ENCODE results near the gene TNP2. TPM values are rescaled to one million over a fixed set of nuclear protein-coding genes. Genes with fewer than 3 reads are reported as not detected.

The TNP2 gene
- total and polyA plus RNA-seq, 9 of the 15 experiments (the other 6 are each of a cell fraction or from before 2014, with no cell fraction given) = not detected

- TF ChIP-seq ZFP30 (CRISPR knock-in tag; IDR thresholded peaks at IDR 0.05; ENCODE audit: borderline replicate concordance) (no peak), ZNF764 (CRISPR knock-in tag; IDR thresholded peaks at IDR 0.05; ENCODE audit: low read depth) (peak; percentile 74; the same call in 1 of the 2 replicates), KDM5B (IDR thresholded peaks at IDR 0.05; ENCODE audit: insufficient replicate concordance, low read depth, low read length) (peak; percentile 97), BMI1 (IDR thresholded peaks at IDR 0.05; ENCODE audit: low read length) (no peak), ZKSCAN1 (IDR thresholded peaks at IDR 0.05; ENCODE audit: low read depth, low read length) (no peak), KLF1 (tag; IDR thresholded peaks at IDR 0.05) (peak; percentile 64), RBM34 (IDR thresholded peaks at IDR 0.05; ENCODE audit: borderline replicate concordance, insufficient read depth, low read length) (no peak; the same call in 1 of the 2 replicates), SIN3A (IDR thresholded peaks at IDR 0.05; ENCODE audit: borderline replicate concordance in 2 of 2, control insufficient read depth in 1 of 2, low read depth in 2 of 2, low read length in 2 of 2) (peak; percentile 97), ATF2 (CRISPR knock-in tag; IDR thresholded peaks at IDR 0.05) (no peak), ATF3 (IDR thresholded peaks at IDR 0.05) (no peak), ATF3 (CRISPR knock-in tag; conservative IDR thresholded peaks at IDR 0.05) (no peak; the same call in 1 of the 2 replicates), SREBF2 (CRISPR knock-in tag; IDR thresholded peaks at IDR 0.05) (no peak), TRIM28 (IDR thresholded peaks at IDR 0.05) (no peak; the same call in 1 of the 2 replicates), NR1H2 (CRISPR knock-in tag; IDR thresholded peaks at IDR 0.05) (no peak), ZNF77 (CRISPR knock-in tag; IDR thresholded peaks at IDR 0.05) (no peak), CBFA2T3 (IDR thresholded peaks at IDR 0.05) (no peak), HES1 (IDR thresholded peaks at IDR 0.05; ENCODE audit: low read depth) (no peak), PTRF (tag; IDR thresholded peaks at IDR 0.05) (no peak), NCOA1 (IDR thresholded peaks at IDR 0.05; ENCODE audit: low read depth) (peak; percentile 62), CBX2 (IDR thresholded peaks at IDR 0.05; ENCODE audit: insufficient read depth, low read length, poor library complexity, severe bottlenecking) (no peak), ZNF3 (CRISPR knock-in tag; IDR thresholded peaks at IDR 0.05) (no peak), ZNF165 (CRISPR knock-in tag; IDR thresholded peaks at IDR 0.05; ENCODE audit: borderline replicate concordance) (no peak), E2F3 (CRISPR knock-in tag; IDR thresholded peaks at IDR 0.05) (no peak; the same call in 1 of the 2 replicates), CREB5 (CRISPR knock-in tag; IDR thresholded peaks at IDR 0.05) (no peak), NFYB (IDR thresholded peaks at IDR 0.05; ENCODE audit: extremely low read depth, insufficient read length) (no peak)
These were observed 13.1 kb downstream of the TNP2 start, which contains the start of gene SOCS1 (continued) for GRCh38 chr16:11255737-11256660.

Data from K562 (cell line).